ENCODE data around the gene PLAGL2. TPM values are rescaled to one million over a fixed set of nuclear protein-coding genes. Genes with fewer than 3 reads are reported as not detected.

The PLAGL2 gene
- total and polyA plus RNA-seq, 9 of the 15 experiments (the other 6 are each of a cell fraction or from before 2014, with no cell fraction given), result 3.1 to 24.3 (median 6.4) TPM

- TF ChIP-seq ESRRA (IDR thresholded peaks at IDR 0.05; ENCODE audit: borderline replicate concordance, low read depth) (peak; percentile 12; the same call in 1 of the 2 replicates), ATF3 (IDR thresholded peaks at IDR 0.05) (peak; percentile 90), ATF3 (CRISPR knock-in tag; conservative IDR thresholded peaks at IDR 0.05) (0 out of 2 replicates have a peak, but pooled peaks have one; percentile 35), HNRNPK (IDR thresholded peaks at IDR 0.05; ENCODE audit: low read depth, low read length, poor library complexity, severe bottlenecking) (no peak), ZNF589 (CRISPR knock-in tag; IDR thresholded peaks at IDR 0.05; ENCODE audit: low read depth) (peak; percentile 71; the same call in 1 of the 2 replicates), RFX1 (IDR thresholded peaks at IDR 0.05) (no peak), ARID1B (IDR thresholded peaks at IDR 0.05) (peak; percentile 84), GTF3C2 (IDR thresholded peaks at IDR 0.05; ENCODE audit: borderline replicate concordance, extremely low read depth, insufficient read length) (no peak), ZNF518B (CRISPR knock-in tag; IDR thresholded peaks at IDR 0.05) (no peak), ERF (CRISPR knock-in tag; IDR thresholded peaks at IDR 0.05) (no peak), ZSCAN32 (CRISPR knock-in tag; IDR thresholded peaks at IDR 0.05) (no peak), POLR2AphosphoS2 (IDR thresholded peaks at IDR 0.05; ENCODE audit: low read length) (no peak), PYGO2 (tag; IDR thresholded peaks at IDR 0.05) (0 out of 2 replicates have a peak, but pooled peaks have one; percentile 50), TGIF2 (CRISPR knock-in tag; IDR thresholded peaks at IDR 0.05) (no peak), ZBTB11 (CRISPR knock-in tag; IDR thresholded peaks at IDR 0.05) (peak in 1 of 3 experiments; percentile 58; a peak in 1 of 6 replicates), IRF2 (CRISPR knock-in tag; IDR thresholded peaks at IDR 0.05) (no peak), TFAM (CRISPR knock-in tag; conservative IDR thresholded peaks at IDR 0.05) (no peak)
Observed at GRCh38 chr20:32159766-32160221, 47.7 kb downstream of the PLAGL2 start (continued).
